OCI-LY1 (cell line): Measurements from ENCODE around the gene M1AP.

Source experiments
- H2AFZ ChIP-seq: fragments of 200-600 bp; sonication (generic), shearing (Covaris generic); 2 replicates; pipeline ENCODE4 v1.6.0; 2014; ENCODE audit warnings: antibody characterized with exemption, mild to moderate bottlenecking, low read length
- H3F3A ChIP-seq: fragments of 200-600 bp; sonication (generic), shearing (Covaris generic); 2 replicates; pipeline ENCODE4 v1.6.0; 2014; ENCODE audit warnings: mild to moderate bottlenecking, antibody characterized with exemption, low read length, moderate library complexity; ENCODE audit not compliant: insufficient read depth
- H3K27ac ChIP-seq: fragments of 200-600 bp; sonication (generic); 2 replicates; pipeline ENCODE4 v1.5.1; 2014; ENCODE audit warnings: low read length, mixed run types, mild to moderate bottlenecking, low read depth; ENCODE audit not compliant: poor library complexity, severe bottlenecking
- H3K27me3 ChIP-seq: fragments of 200-600 bp; sonication (generic); 2 replicates; pipeline ENCODE4 v1.6.0; 2014; ENCODE audit warnings: antibody characterized with exemption, mild to moderate bottlenecking, low read length, moderate library complexity; ENCODE audit not compliant: insufficient read depth
- H3K36me3 ChIP-seq: fragments of 200-600 bp; sonication (generic); 2 replicates; pipeline ENCODE4 v1.6.1; 2014; ENCODE audit warnings: mild to moderate bottlenecking, antibody characterized with exemption, low read length, moderate library complexity, mixed read lengths; ENCODE audit not compliant: insufficient read depth
- H3K4me1 ChIP-seq: fragments of 200-600 bp; sonication (generic); 2 replicates; pipeline ENCODE4 v1.5.1; 2014; ENCODE audit warnings: mild to moderate bottlenecking, low read length, moderate library complexity; ENCODE audit not compliant: insufficient read depth, severe bottlenecking
- H3K4me2 ChIP-seq: fragments of 200-600 bp; sonication (generic), shearing (Covaris generic); 2 replicates; pipeline ENCODE4 v1.6.1; 2014; ENCODE audit warnings: low read length
- H3K4me3 ChIP-seq: fragments of 200-600 bp; sonication (generic); 2 replicates; pipeline ENCODE4 v1.5.1; 2014; ENCODE audit warnings: low read length, low read depth, mild to moderate bottlenecking, mixed read lengths; ENCODE audit not compliant: poor library complexity, severe bottlenecking
- H3K79me2 ChIP-seq: fragments of 200-600 bp; shearing (Covaris generic); 2 replicates; pipeline ENCODE4 v1.6.1; 2016; ENCODE audit warnings: mixed run types, low read length, mixed read lengths; ENCODE audit not compliant: insufficient read depth
- H3K9ac ChIP-seq: fragments of 200-600 bp; sonication (generic), shearing (Covaris generic); 2 replicates; pipeline ENCODE4 v1.6.1; 2014; ENCODE audit warnings: mild to moderate bottlenecking, low read length, mixed read lengths
- H3K9me2 ChIP-seq: fragments of 200-600 bp; sonication (generic), shearing (Covaris generic); 2 replicates; pipeline ENCODE4 v1.6.1; 2014; ENCODE audit warnings: low read depth, mild to moderate bottlenecking, low read length, mixed read lengths
- H3K9me3 ChIP-seq: fragments of 200-600 bp; shearing (Covaris generic); 2 replicates; pipeline ENCODE4 v1.6.1; 2014; ENCODE audit warnings: low read length, mixed read lengths
- H4K20me1 ChIP-seq: fragments of 200-600 bp; sonication (generic), shearing (Covaris generic); 2 replicates; pipeline ENCODE4 v1.6.0; 2016; ENCODE audit warnings: mild to moderate bottlenecking, low read length; ENCODE audit not compliant: insufficient read depth
- CTCF ChIP-seq: fragments of 200-600 bp; sonication (generic), shearing (Covaris generic); IDR thresholded peaks from 2 replicates; pipeline ENCODE4 v1.5.1; 2017; ENCODE audit warnings: mild to moderate bottlenecking, antibody characterized with exemption, low read length, moderate library complexity, mixed read lengths
- EZH2 ChIP-seq: fragments of 200-600 bp; sonication (generic), shearing (Covaris generic); IDR thresholded peaks from 2 replicates; pipeline ENCODE4 v1.8.0; 2017; ENCODE audit warnings: borderline replicate concordance, mixed run types, mild to moderate bottlenecking, antibody characterized with exemption, low read length, moderate library complexity, mixed read lengths

Gene M1AP

GRCh38 chr2:74648009-74648443 lies at the start of gene M1AP:
M1AP (minus strand) TSS chr2:74648330; CDS start chr2:74640275, 8,055 bp downstream.
- H3K4me3 ChIP-seq = no peak within 1 kb of the TSS
- H3K4me1 ChIP-seq = no peaks in the 10 kb centered on the region
- TF ChIP-seq CTCF (no peak), EZH2 (no peak)
- H3K9me2 ChIP-seq = no peaks in the 10 kb centered on the region
- H3F3A ChIP-seq = no peaks in the 10 kb centered on the region
- H3K79me2 ChIP-seq = no peaks in the 10 kb centered on the region
- no peaks in the 10 kb centered on the region for H3K27me3 ChIP-seq
- H3K36me3 ChIP-seq = no peaks in the 10 kb centered on the region
- H3K4me2 ChIP-seq = no peak within 1 kb of the TSS
- no peak within 1 kb of the TSS for H2AFZ ChIP-seq
- no peak within 1 kb of the TSS for H3K9ac ChIP-seq
- no peaks in the 10 kb centered on the region for H3K9me3 ChIP-seq
- H4K20me1 ChIP-seq = no peaks in the 10 kb centered on the region
- no peak within 1 kb of the TSS for H3K27ac ChIP-seq

GRCh38 chr2:74696829-74697228 lies 48.7 kb upstream of the M1AP start:
- H3K79me2 ChIP-seq = no peaks in the 10 kb centered on the region
- no peak overlapping the region for H2AFZ ChIP-seq
- no peak overlapping the region for H3K4me2 ChIP-seq
- no peak overlapping the region for H3K27ac ChIP-seq
- H3K4me1 ChIP-seq = no peaks in the 10 kb centered on the region
- no peak for TF ChIP-seq EZH2
- H3K4me3 ChIP-seq = no peak overlapping the region
- no peak overlapping the region for H3K9ac ChIP-seq
- no peaks in the 10 kb centered on the region for H3K36me3 ChIP-seq
- no peaks in the 10 kb centered on the region for H4K20me1 ChIP-seq
- H3F3A ChIP-seq = no peaks in the 10 kb centered on the region
- H3K9me2 ChIP-seq = no peaks in the 10 kb centered on the region
- H3K9me3 ChIP-seq = no peaks in the 10 kb centered on the region
- no peaks in the 10 kb centered on the region for H3K27me3 ChIP-seq

GRCh38 chr2:74695663-74696062 lies 47.5 kb upstream of the M1AP start:
- Histone ChIP-seq H3K27ac (no peak overlapping the region), H3K9me2 (no peaks in the 10 kb centered on the region), H3K4me1 (no peaks in the 10 kb centered on the region), H3K4me2 (no peak overlapping the region), H3F3A (no peaks in the 10 kb centered on the region), H3K79me2 (no peaks in the 10 kb centered on the region), H3K9ac (no peak overlapping the region), H3K27me3 (no peaks in the 10 kb centered on the region), H3K36me3 (no peaks in the 10 kb centered on the region), H3K9me3 (no peaks in the 10 kb centered on the region), H3K4me3 (no peak overlapping the region), H4K20me1 (no peaks in the 10 kb centered on the region), H2AFZ (no peak overlapping the region)
- TF ChIP-seq EZH2 = no peak

- Histone ChIP-seq H3K4me2 (no peak overlapping the region), H3K36me3 (no peaks in the 10 kb centered on the region), H3K27ac (no peak overlapping the region), H3F3A (no peaks in the 10 kb centered on the region), H3K79me2 (no peaks in the 10 kb centered on the region), H3K9me2 (no peaks in the 10 kb centered on the region), H3K9me3 (no peaks in the 10 kb centered on the region), H3K4me3 (no peak overlapping the region), H2AFZ (no peak overlapping the region), H3K9ac (no peak overlapping the region), H3K4me1 (no peaks in the 10 kb centered on the region), H3K27me3 (no peaks in the 10 kb centered on the region), H4K20me1 (no peaks in the 10 kb centered on the region)
- TF ChIP-seq CTCF = no peak
- TF ChIP-seq EZH2 = no peak
These were observed 46.2 kb upstream of the M1AP start for GRCh38 chr2:74694281-74694680.
